Urinary bladder (tissue), 4 donors: ENCODE results near the gene DYRK2. TPM values are rescaled to one million over a fixed set of nuclear protein-coding genes. Genes with fewer than 3 reads are reported as not detected.

Experiments used
- DNase-seq: peaks from one replicate; pipeline ENCODE4 v3.0.0-alpha.2; 2015; ENCODE audit errors: extremely low spot score
- H3K27ac ChIP-seq: one replicate; pipeline ENCODE4 v1.5.1; 2013; ENCODE audit warnings: low read depth, mild to moderate bottlenecking, moderate library complexity
- H3K36me3 ChIP-seq: one replicate; pipeline ENCODE4 v1.6.1; 2013; ENCODE audit warnings: mild to moderate bottlenecking, moderate library complexity; ENCODE audit not compliant: insufficient read depth
- H3K4me1 ChIP-seq: one replicate; pipeline ENCODE4 v1.6.1; 2013; ENCODE audit warnings: mild to moderate bottlenecking, moderate library complexity; ENCODE audit not compliant: insufficient read depth
- H3K4me3 ChIP-seq: one replicate; pipeline ENCODE4 v1.5.1; 2013; ENCODE audit warnings: low read depth, low read length
- WGBS: extraction: QIAGEN DNeasy Blood & Tissue Kit; methylation state at CpG from one replicate; pipeline ENCODE4 v1.1.7; 2013; 5-methylcytosine and 5-hydroxymethylcytosine counted together
- polyA plus RNA-seq: library from polyadenylated mRNA; stranded (reverse); fragments of 200-250 nt; gene quantifications from one replicate; pipeline ENCODE4 v1.2.3, GENCODE V29; 2013
- total RNA-seq: library from RNA; depleted of rRNA; stranded (reverse); fragments of >200 nt; gene quantifications from one replicate; pipeline ENCODE4 v1.2.3, GENCODE V29; 2014
- donor health status: healthy with polysubstance abuse.
- donor health status: healthy.

Gene DYRK2
- total and polyA plus RNA-seq, 2 donors = 12.0 to 40.9 TPM

- Histone ChIP-seq H3K4me3 (no peak overlapping the region), H3K36me3 (no peaks in the 10 kb centered on the region), H3K27ac (no peak overlapping the region), H3K4me1 (no peaks in the 10 kb centered on the region)
- DNase-seq = no peak
- 63% methylated on average over 3 of the region's 3 CpGs for WGBS
Observed at GRCh38 chr12:67632005-67632404, 16.5 kb upstream of the DYRK2 start.

DNA sequence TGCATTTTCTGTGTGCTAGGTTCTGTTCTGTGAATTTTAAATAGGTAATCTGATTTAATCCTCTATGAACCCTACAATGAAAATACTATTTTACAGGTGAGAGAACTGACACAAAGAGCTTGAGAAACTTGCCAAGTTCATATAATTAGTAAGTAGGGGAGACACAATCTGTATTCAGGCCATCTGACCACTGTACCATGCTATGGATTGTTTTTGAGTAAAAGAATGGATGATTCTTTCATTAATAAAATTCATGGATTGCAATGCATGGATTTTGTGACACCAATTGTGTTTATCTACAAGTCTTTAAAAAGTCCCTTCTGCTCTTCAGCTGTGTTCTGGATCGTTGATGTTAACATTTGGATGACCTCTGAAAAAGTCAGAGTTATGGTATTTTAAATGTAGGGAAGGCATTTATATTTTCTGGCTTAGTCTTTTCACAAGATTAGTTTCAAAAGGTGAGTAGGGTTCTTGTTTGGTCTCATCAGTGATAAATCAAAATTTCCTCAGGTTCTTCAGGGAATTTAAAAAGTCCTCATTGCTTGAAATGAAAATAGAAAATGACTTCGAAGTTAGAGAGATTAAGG, 15.4 kb upstream of the DYRK2 start:
- WGBS = 66% methylated on average over 2 of the region's 2 CpGs
- Histone ChIP-seq H3K4me3 (no peak overlapping the region), H3K36me3 (no peaks in the 10 kb centered on the region), H3K27ac (no peak overlapping the region), H3K4me1 (no peaks in the 10 kb centered on the region)
- no peak for DNase-seq

- Histone ChIP-seq H3K27ac (no peak overlapping the region), H3K4me1 (no peaks in the 10 kb centered on the region), H3K36me3 (no peaks in the 10 kb centered on the region), H3K4me3 (no peak overlapping the region)
- WGBS = 37% methylated on average over 2 of the region's 2 CpGs
- no peak for DNase-seq
Observed at GRCh38 chr12:67633708-67634107, 14.8 kb upstream of the DYRK2 start.

- Histone ChIP-seq H3K27ac (no peak overlapping the region), H3K4me1 (no peaks in the 10 kb centered on the region), H3K36me3 (no peaks in the 10 kb centered on the region), H3K4me3 (no peak overlapping the region)
- DNase-seq = no peak
Observed at GRCh38 chr12:67634303-67634761, 14.2 kb upstream of the DYRK2 start.

DNA sequence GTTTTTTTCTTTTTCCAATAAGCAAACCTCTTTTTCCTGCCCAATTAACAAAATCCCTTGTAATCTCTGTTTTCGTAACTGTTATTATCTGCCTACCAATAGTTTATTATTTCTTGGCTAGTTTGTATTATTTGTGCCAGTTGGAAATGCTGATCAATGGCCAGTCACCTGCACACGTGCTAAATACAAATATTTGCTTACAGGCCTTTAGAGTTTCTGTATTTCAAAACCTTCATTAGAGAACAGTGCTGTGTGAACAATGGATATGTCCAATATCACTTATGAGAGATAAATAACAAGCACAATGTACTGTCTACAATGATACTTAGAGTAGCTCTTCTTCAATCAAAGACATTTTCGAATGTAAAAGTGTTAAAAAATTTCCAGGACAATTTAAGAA, 10.8 kb upstream of the DYRK2 start:
- DNase-seq = no peak
- H3K4me3 ChIP-seq = no peak overlapping the region
- 89% methylated on average over 3 of the region's 3 CpGs for WGBS

DNA sequence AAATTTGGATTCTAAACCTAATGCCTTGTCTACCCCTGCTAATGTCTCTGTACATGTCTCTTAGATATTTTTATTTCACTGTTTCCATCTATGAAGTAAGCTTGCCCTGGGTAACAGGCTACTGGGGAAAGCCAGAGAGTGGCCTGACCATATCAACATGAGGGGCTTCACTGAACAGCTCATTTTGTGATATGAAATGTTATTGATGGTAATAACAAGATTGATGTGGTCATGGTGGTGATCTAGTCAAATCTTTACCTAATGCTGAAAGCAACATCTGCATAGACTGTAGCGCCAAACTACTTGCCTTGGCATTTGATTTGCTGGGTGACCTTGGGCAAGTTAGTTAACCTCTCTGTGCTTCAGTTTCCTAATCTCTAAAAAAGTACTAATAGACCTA, 9.9 kb upstream of the DYRK2 start:
- no peak for DNase-seq
- H3K27ac ChIP-seq = no peak overlapping the region
- no peaks in the 10 kb centered on the region for H3K4me1 ChIP-seq
- WGBS = 100% methylated on average over 1 of the region's 1 CpG
- H3K36me3 ChIP-seq = no peaks in the 10 kb centered on the region
- H3K4me3 ChIP-seq = no peak overlapping the region

More for the DNA sequence above, 10.8 kb upstream of the DYRK2 start:
- no peak overlapping the region for H3K27ac ChIP-seq
- no peaks in the 10 kb centered on the region for H3K36me3 ChIP-seq
- H3K4me1 ChIP-seq = no peaks in the 10 kb centered on the region

DNA sequence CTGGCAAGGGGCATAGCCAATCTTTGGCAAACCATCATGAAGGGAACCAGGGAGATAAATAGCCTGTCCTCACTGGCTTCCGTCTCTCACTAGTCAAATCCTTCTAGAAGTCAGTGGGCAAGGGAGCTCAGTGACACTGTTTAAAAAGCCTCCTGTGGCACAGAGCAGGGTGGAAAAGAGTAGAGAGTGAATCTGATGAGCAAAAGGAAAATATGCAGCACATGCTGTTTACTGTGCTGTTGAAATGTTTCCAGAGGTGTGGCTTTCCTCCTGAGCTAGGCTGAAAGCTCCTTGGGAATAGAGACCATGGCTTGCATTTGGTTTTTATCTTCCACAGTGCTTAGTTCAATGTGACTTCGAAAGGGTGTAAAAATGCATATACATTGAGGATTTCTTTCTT, 7.7 kb upstream of the DYRK2 start:
- no peak overlapping the region for H3K4me3 ChIP-seq
- no peaks in the 10 kb centered on the region for H3K36me3 ChIP-seq
- WGBS = 66% methylated on average over 2 of the region's 2 CpGs
- H3K4me1 ChIP-seq = no peaks in the 10 kb centered on the region
- H3K27ac ChIP-seq = no peak overlapping the region
- DNase-seq = no peak

DNA sequence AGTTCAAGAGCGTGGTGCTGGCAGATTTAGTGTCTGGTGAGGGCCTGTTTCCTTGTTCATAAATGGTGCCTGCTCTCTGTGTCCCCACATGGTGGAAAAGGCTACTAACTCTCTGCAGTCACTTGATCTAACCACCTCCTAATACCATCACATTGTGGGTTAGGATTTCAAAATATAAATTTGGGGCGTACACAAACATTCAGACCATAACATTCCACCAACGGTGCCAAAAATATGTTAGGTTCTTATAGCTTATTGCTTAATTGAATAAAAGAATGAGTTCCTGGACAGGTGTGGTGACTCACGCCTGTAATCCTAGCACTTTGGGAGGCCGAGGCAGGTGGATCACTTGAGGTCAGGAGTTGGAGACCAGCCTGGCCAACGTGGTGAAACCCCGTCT, 3.4 kb upstream of the DYRK2 start:
- WGBS = 94% methylated on average over 7 of the region's 7 CpGs
- Histone ChIP-seq H3K27ac (no peak overlapping the region), H3K4me1 (no peaks in the 10 kb centered on the region), H3K36me3 (no peaks in the 10 kb centered on the region), H3K4me3 (no peak overlapping the region)
- DNase-seq = no peak

GRCh38 chr12:67645601-67646000, 2.9 kb upstream of the DYRK2 start:
- no peaks in the 10 kb centered on the region for H3K4me1 ChIP-seq
- no peak for DNase-seq
- no peak overlapping the region for H3K4me3 ChIP-seq
- no peaks in the 10 kb centered on the region for H3K36me3 ChIP-seq
- no peak overlapping the region for H3K27ac ChIP-seq

DNA sequence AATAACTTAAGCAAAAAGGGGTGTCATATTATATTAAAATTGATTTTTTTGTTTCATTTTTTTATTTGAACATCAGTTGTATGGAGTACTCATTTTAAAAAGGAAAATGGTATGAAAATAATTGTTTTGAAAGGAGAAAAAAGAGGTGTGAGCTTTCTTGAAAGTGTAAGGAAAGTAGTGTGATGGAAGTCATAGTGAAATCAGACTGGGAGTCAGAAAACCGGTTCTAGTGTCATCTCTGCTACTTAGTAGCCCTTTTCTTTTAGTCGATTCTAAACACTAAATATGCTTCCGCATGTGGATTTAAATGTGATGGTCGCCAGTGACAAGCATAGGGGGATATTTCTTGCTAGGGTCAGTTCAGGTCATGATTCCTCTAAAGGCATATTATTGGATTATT, 1.8 kb upstream of the DYRK2 start:
- no peaks in the 10 kb centered on the region for H3K36me3 ChIP-seq
- WGBS = 96% methylated on average over 4 of the region's 4 CpGs
- H3K27ac ChIP-seq = no peak overlapping the region
- no peak for DNase-seq
- no peak overlapping the region for H3K4me3 ChIP-seq
- H3K4me1 ChIP-seq = no peaks in the 10 kb centered on the region

GRCh38 chr12:67647181-67647798, 1.3 kb upstream of the DYRK2 start:
- WGBS = 43% methylated on average over 21 of the region's 21 CpGs
- no peak for DNase-seq

DNA sequence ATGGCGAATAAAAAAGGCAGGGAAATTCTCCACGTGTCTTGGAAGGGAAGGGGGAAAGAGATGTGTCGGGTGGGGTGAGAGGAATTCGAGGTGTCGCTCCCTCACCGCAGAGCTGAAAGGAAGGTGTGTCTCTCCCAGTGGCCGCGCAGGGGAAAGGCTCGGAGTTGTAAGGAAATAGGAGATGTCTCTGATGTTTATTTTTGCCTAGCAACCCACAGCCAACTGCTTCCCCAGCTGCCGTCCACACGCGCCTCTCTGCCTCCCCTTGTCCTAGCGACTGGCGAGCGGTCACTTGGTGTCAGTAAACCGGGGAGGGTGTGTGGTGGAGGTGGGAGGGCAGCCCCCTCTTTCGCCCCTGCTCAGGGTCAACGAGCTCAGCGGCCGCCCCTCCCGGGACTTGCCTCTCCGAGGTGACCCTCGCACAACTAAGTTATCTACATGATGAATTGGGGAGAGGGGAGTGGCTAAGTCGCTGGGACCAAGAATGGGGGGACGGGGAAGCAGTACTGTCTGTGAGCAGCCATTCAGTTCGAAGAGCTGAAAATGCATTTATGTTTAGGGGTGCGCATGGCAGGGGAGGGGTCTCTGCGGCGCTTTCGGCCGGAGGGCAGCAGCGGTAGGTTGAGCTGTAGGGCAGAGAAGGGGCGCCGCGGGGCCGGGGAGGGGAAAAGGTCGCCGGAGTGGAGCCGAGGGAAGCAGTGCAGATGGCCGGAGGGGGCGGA, 585 bp upstream of the DYRK2 start:
- peak; percentile 79 for DNase-seq
- 1% methylated on average over 41 of the region's 41 CpGs for WGBS
- H3K4me1 ChIP-seq = peaks cover 1% of the 10 kb centered on the region
- H3K4me3 ChIP-seq = peak overlapping the region; percentile 99
- H3K27ac ChIP-seq = peak overlapping the region; percentile 91
- H3K36me3 ChIP-seq = no peaks in the 10 kb centered on the region

More at GRCh38 chr12:67647181-67647798, 1.3 kb upstream of the DYRK2 start:
- Histone ChIP-seq H3K36me3 (no peaks in the 10 kb centered on the region), H3K4me3 (no peak overlapping the region), H3K27ac (peak overlapping the region; percentile 91), H3K4me1 (peaks cover 1% of the 10 kb centered on the region)

DNA sequence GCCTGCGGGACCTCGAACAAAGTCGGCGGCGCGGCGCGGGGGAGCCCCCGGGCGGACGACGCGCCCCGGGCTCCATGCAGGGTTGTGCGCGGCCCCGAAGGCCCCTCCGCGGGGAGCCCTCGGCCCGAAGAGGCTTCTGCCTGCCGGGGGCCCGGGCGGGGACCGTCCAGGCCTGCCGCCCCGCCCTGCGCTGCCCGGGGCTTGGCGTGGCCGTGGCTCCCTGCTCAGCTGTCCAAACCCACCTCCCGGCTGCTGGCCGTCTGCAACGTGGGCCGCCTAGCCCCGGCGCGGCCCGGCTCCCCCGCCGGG, 670 bp downstream of the DYRK2 start:
- no peak for DNase-seq
- peaks cover 1% of the 10 kb centered on the region for H3K4me1 ChIP-seq
- H3K4me3 ChIP-seq = peak overlapping the region; percentile 99
- no peaks in the 10 kb centered on the region for H3K36me3 ChIP-seq
- WGBS = under 1% methylated on average over 41 of the region's 41 CpGs
- H3K27ac ChIP-seq = peak overlapping the region; percentile 99
